ENCODE results near the gene DIAPH3. TPM values are rescaled to one million over a fixed set of nuclear protein-coding genes. Genes with fewer than 3 reads are reported as not detected.

DIAPH3 gene
- total and polyA plus RNA-seq, 2 of the 8 experiments (the other 6 are each of a cell fraction or from before 2014, with no cell fraction given), result 8.0 to 30.8 TPM

DNA sequence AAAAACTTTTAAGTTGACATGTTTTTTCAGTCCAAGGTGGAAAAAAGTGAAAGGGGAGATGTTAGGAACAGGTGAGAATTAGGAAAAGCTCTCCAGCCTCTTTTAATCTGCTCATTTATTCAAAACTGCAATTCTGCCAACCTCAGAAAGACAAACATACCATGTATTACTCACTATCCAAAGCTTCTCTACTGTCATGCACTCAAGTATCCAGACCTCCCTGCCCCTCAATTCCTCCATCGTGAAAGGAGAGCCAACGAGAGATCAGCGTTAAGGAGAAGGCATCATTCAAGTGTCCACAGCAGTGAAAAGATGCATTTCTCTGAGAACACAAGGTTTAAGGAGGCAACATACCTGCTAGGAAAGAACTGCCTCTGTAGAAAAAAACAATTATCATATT is 24.5 kb downstream of the DIAPH3 start:
- no peak overlapping the region for H3K23ac ChIP-seq (ENCODE audit: insufficient read length)
- no peak overlapping the region for H2BK12ac ChIP-seq (ENCODE audit: low read depth, low read length)
- H3K27me3 ChIP-seq (replicated peaks in 1 of 4; ENCODE audit: control insufficient read depth in 3 of 4, extremely low read depth in 1 of 4, insufficient read depth in 3 of 4, low read length in 3 of 4), result no peaks in the 10 kb centered on the region
- no peaks in the 10 kb centered on the region for H3K36me3 ChIP-seq (ENCODE audit: control insufficient read depth in 2 of 4, insufficient read depth in 4 of 4, low read length in 3 of 4)
- no peak overlapping the region for H2BK15ac ChIP-seq (ENCODE audit: low read length)
- FAIRE-seq (no peak), DNase-seq (ENCODE audit: low read depth in 1 of 2, low spot score in 2 of 2) (no peak)
- H3K4me3 ChIP-seq (ENCODE audit: extremely low read depth in 1 of 4, insufficient read depth in 2 of 4, low read depth in 3 of 4, low read length in 4 of 4), result no peak overlapping the region
- no peak overlapping the region for H2BK20ac ChIP-seq (ENCODE audit: low read length)
- peaks cover 0 to 80% of the 10 kb centered on the region in 2 experiments; a peak in 3 of 4 replicates for H3K79me2 ChIP-seq (ENCODE audit: control insufficient read depth in 1 of 2, insufficient read depth in 2 of 2, low read length in 2 of 2)
- CTCF ChIA-PET (ENCODE audit: partially characterized antibody), result no interaction called here
- WGBS, 2 experiments (ENCODE audit: extremely low coverage in 1 of 2, insufficient coverage in 1 of 2, insufficient read length in 1 of 2, insufficient replicate concordance in 2 of 2, low coverage in 1 of 2, low lambda C conversion rate in 2 of 2, missing lambda C conversion rate in 1 of 2), result 94% methylated on average over 3 of the region's 3 CpGs; no CpG with 5 or more reads in 1 of the 2 experiments
- H3K56ac ChIP-seq (replicated peaks; ENCODE audit: insufficient read length, low read depth, low read length), result no peak overlapping the region
- H3K14ac ChIP-seq (ENCODE audit: insufficient read length), result no peak overlapping the region
- no peak overlapping the region for H3K18ac ChIP-seq (ENCODE audit: extremely low read depth, low read length)
- POLR2A ChIA-PET (ENCODE audit: partially characterized antibody), result no interaction called here
- no peak overlapping the region for H3K4me2 ChIP-seq (ENCODE audit: insufficient read depth in 1 of 2, low read depth in 2 of 2, low read length in 2 of 2)
- no peaks in the 10 kb centered on the region for H3K23me2 ChIP-seq (ENCODE audit: low read depth, low read length)
- no peak overlapping the region for H3K27ac ChIP-seq (ENCODE audit: low read depth, low read length)
- peaks cover 2% of the 10 kb centered on the region; the same call in 1 of the 2 replicates for H3K79me1 ChIP-seq (ENCODE audit: low read depth, low read length)
- H3K4ac ChIP-seq (replicated peaks; ENCODE audit: insufficient read length, low read depth, low read length), result no peak overlapping the region
- peaks cover 0 to 2% of the 10 kb centered on the region in 2 experiments for H4K20me1 ChIP-seq (replicated peaks in 1 of 2; ENCODE audit: control insufficient read depth in 1 of 2, insufficient read depth in 2 of 2, low read length in 2 of 2)
- no peak for TF ChIP-seq SUZ12 (IDR thresholded peaks at IDR 0.05; ENCODE audit: low read length)
- TF ChIP-seq HDAC2 (IDR thresholded peaks at IDR 0.05; ENCODE audit: borderline replicate concordance in 1 of 2, low read depth in 2 of 2, low read length in 2 of 2), result no peak
- no peak for TF ChIP-seq RBBP5 (IDR thresholded peaks at IDR 0.05; ENCODE audit: borderline replicate concordance, low read depth, low read length)
- TF ChIP-seq MAFK (IDR thresholded peaks at IDR 0.05; ENCODE audit: low read depth, low read length), result no peak
- TF ChIP-seq CBX5 (IDR thresholded peaks at IDR 0.05; ENCODE audit: low read depth, low read length), result no peak
- H2BK120ac ChIP-seq (replicated peaks; ENCODE audit: low read depth, low read length), result no peak overlapping the region
- peaks cover 0 to 10% (median under 1%) of the 10 kb centered on the region in 4 experiments; a peak in 2 of 7 replicates for H3K4me1 ChIP-seq (replicated peaks in 1 of 4; ENCODE audit: control insufficient read depth in 3 of 4, insufficient read depth in 4 of 4, low read length in 3 of 4)
- no peak overlapping the region for H2AFZ ChIP-seq (ENCODE audit: low read length)
- no peak overlapping the region for H2AK5ac ChIP-seq (ENCODE audit: low read depth, low read length)
- no peak overlapping the region for H4K8ac ChIP-seq (ENCODE audit: extremely low read depth, insufficient read depth, low read length)
- no peak overlapping the region for H3K9ac ChIP-seq (replicated peaks in 1 of 4; ENCODE audit: extremely low read depth in 1 of 4, low read depth in 3 of 4, low read length in 3 of 4)
- no peak overlapping the region for H4K5ac ChIP-seq (ENCODE audit: insufficient read length, low read depth, low read length)
- H4K91ac ChIP-seq (replicated peaks; ENCODE audit: insufficient read length, low read length), result no peak overlapping the region
- no peaks in the 10 kb centered on the region for H3K9me3 ChIP-seq (ENCODE audit: insufficient read depth in 2 of 2, low read depth in 1 of 2, low read length in 1 of 2)
- H2BK5ac ChIP-seq (ENCODE audit: low read depth, low read length), result no peak overlapping the region

Data from H1 (cell line).